Limb (tissue), 2 donors: ENCODE data around the gene PEF1.

Experiments used
- DNase-seq, 2 donors: peaks; one replicate each; pipeline ENCODE4 v3.0.0-alpha.2; 2016; ENCODE audit errors: extremely low spot score in 2 of 2

PEF1 gene

DNA sequence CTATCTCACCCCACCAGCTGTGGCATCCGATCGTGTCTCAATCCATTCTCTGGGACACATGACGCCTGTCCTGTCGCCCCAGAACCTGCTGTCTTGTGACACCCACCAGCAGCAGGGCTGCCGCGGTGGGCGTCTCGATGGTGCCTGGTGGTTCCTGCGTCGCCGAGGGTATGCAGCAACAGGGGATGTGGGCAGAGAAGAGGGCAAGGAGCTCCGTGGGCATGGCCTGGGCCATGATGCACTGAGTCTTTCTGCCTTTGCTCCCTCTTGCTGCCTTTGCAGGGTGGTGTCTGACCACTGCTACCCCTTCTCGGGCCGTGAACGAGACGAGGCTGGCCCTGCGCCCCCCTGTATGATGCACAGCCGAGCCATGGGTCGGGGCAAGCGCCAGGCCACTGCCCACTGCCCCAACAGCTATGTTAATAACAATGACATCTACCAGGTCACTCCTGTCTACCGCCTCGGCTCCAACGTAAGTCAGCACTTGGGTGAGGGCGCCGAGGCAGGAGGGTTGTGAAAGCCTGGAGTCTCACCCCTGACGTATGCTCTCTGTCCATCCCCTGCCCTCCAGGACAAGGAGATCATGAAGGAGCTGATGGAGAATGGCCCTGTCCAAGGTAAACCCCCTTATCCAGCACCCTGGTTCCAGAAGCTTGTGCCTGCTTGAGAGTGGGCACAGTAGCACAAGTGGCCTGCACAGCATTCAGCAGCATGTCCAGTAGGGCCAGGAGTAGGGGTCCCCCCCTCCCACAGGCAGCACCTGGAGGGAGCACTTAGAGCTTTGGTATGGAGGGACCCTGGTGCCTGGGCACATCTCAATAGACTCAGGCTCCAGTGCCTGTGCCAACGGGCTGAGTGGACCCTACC, 59.6 kb downstream of the PEF1 start:
- no peak for DNase-seq

GRCh38 chr1:31583995-31584868, 60.4 kb downstream of the PEF1 start:
- no peak for DNase-seq

- no peak for DNase-seq
Measured at GRCh38 chr1:31583082-31583994, 61.3 kb downstream of the PEF1 start.

- no peak for DNase-seq
Measured at GRCh38 chr1:31581821-31582810, 62.6 kb downstream of the PEF1 start.

DNA sequence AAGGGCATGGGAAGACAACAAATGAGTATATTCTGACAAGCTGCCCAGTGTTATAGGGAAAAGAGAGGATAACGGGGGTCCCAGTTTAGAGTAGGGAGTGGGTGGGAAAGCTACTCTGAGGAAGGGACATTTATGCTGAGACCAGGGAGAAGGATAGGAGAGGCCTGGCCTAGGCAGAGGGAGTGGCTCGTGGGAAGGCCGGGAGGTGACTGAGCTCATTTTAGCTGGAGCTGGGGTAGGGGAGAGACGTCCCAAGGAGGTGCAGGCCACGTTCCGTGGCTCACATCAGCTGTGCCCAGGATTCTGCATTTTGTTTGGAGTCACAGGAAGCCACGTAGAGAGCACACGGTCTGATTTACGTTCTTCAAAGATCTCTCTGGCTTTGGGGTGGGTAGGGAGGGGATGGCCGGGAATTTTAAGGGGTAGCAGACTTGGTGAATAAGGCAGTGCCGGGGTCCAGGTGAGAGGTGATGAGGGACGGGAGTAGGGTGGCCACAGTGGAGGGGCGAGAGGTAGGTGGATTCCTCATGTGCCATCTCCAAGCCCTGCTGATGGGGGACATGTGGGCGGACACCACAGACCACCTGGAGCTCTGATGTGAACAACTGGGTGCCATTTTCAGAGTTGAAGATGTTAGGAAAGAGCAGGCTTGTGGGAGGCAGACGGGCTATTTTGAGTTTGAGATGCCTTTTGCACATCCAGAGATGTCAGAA, 63.6 kb downstream of the PEF1 start:
- no peak for DNase-seq

GRCh38 chr1:31580513-31580870, 64.2 kb downstream of the PEF1 start:
- no peak for DNase-seq
